HG02759 (cell line): ENCODE results near the gene CALR.
"Not testable (repeated sequence)": the region's sequence is repeated elsewhere in the genome, so short reads cannot be mapped to it uniquely, and the experiment has no call there.

ENCODE experiments used
- ATAC-seq: cut with Tn5 transposase; IDR thresholded peaks from one replicate; pipeline ENCODE4 v1.9.1; 2021; ENCODE audit warnings: mild to moderate bottlenecking, moderate library complexity; ENCODE audit not compliant: unreplicated experiment

CALR gene

GRCh38 chr19:12976109-12976508 is 37.7 kb downstream of the CALR start:
- ATAC-seq: not testable (repeated sequence)

- ATAC-seq: no peak
Observed at GRCh38 chr19:12979974-12980373, 41.6 kb downstream of the CALR start.

GRCh38 chr19:12982648-12983047 is 44.2 kb downstream of the CALR start:
- no peak for ATAC-seq

- no peak for ATAC-seq
Observed at GRCh38 chr19:12983091-12983490, 44.7 kb downstream of the CALR start.

GRCh38 chr19:12983542-12984142 is 45.2 kb downstream of the CALR start:
- ATAC-seq: peak; percentile 55

- ATAC-seq: no peak
Observed at GRCh38 chr19:12984143-12984627, 45.8 kb downstream of the CALR start.

GRCh38 chr19:12984683-12985048 is 46.3 kb downstream of the CALR start:
- no peak for ATAC-seq

GRCh38 chr19:12985049-12985776 is 46.8 kb downstream of the CALR start:
- no peak for ATAC-seq

- ATAC-seq: no peak
Observed at GRCh38 chr19:12986726-12987125, 48.3 kb downstream of the CALR start.

GRCh38 chr19:12987190-12987589 is 48.8 kb downstream of the CALR start:
- ATAC-seq: no peak

- no peak for ATAC-seq
Observed at GRCh38 chr19:12987781-12988180, 49.4 kb downstream of the CALR start.

GRCh38 chr19:12990431-12990830 is 52.0 kb downstream of the CALR start:
- ATAC-seq: no peak

- ATAC-seq: no peak
Observed at GRCh38 chr19:12990853-12991252, 52.4 kb downstream of the CALR start.

GRCh38 chr19:12991296-12991695 is 52.9 kb downstream of the CALR start:
- no peak for ATAC-seq

GRCh38 chr19:12992729-12993128 is 54.3 kb downstream of the CALR start:
- no peak for ATAC-seq

- ATAC-seq: no peak
Observed at GRCh38 chr19:12993562-12993961, 55.2 kb downstream of the CALR start.
